GM19023 (cell line): Measurements from ENCODE around the gene OR52A5.

Experiments used
- ATAC-seq: cut with Tn5 transposase; IDR thresholded peaks from one replicate; pipeline ENCODE4 v1.9.1; 2021; ENCODE audit warnings: mild to moderate bottlenecking, moderate library complexity; ENCODE audit not compliant: unreplicated experiment

Gene OR52A5

GRCh38 chr11:5117588-5117987, 20.6 kb downstream of the OR52A5 start:
- ATAC-seq: no peak

GRCh38 chr11:5115339-5115738, 22.8 kb downstream of the OR52A5 start:
- ATAC-seq: no peak

GRCh38 chr11:5107285-5107684, 30.9 kb downstream of the OR52A5 start:
- no peak for ATAC-seq

GRCh38 chr11:5103066-5103465, 35.1 kb downstream of the OR52A5 start:
- ATAC-seq: no peak

- no peak for ATAC-seq
Observed at GRCh38 chr11:5102246-5102645, 35.9 kb downstream of the OR52A5 start.

GRCh38 chr11:5096011-5096410, 42.1 kb downstream of the OR52A5 start:
- ATAC-seq: no peak

- no peak for ATAC-seq
Observed at GRCh38 chr11:5092821-5093585, 45.2 kb downstream of the OR52A5 start.

- no peak for ATAC-seq
Observed at GRCh38 chr11:5090668-5091067, 47.5 kb downstream of the OR52A5 start.

- ATAC-seq: no peak
Observed at GRCh38 chr11:5088556-5088955, 49.6 kb downstream of the OR52A5 start.

GRCh38 chr11:5083602-5084001, 54.6 kb downstream of the OR52A5 start:
- ATAC-seq: no peak

- no peak for ATAC-seq
Observed at GRCh38 chr11:5081405-5081804, 56.8 kb downstream of the OR52A5 start.
